Thyroid gland (tissue), 4 donors: ENCODE data around the gene CPXM1. TPM values are rescaled to one million over a fixed set of nuclear protein-coding genes. Genes with fewer than 3 reads are reported as not detected.

Experiments
- DNase-seq, 2 donors: peaks; one replicate each; pipeline ENCODE4 v3.0.0-alpha.2; 2019
- H3K27ac ChIP-seq, 3 donors: fragments of 200-600 bp; sonication (generic); 1 replicate in 2 of 3; 2 replicates in 1 of 3; pipeline ENCODE4 v1.5.1; 2016 to 2019; ENCODE audit warnings: mild to moderate bottlenecking in 1 of 3, moderate library complexity in 1 of 3
- H3K27me3 ChIP-seq: fragments of 200-600 bp; sonication (generic); one replicate; pipeline ENCODE4 v1.5.1; 2019
- H3K36me3 ChIP-seq, 2 donors: fragments of 200-600 bp; sonication (generic); one replicate each; pipeline ENCODE4 v1.5.1; 2016 to 2019
- H3K4me1 ChIP-seq, 2 donors: fragments of 200-600 bp; sonication (generic); one replicate each; pipeline ENCODE4 v1.5.1; 2017 to 2019
- H3K4me3 ChIP-seq, 3 donors: fragments of 200-600 bp; sonication (generic); replicated peaks in 1 of 3; 1 replicate in 2 of 3; 2 replicates in 1 of 3; pipeline ENCODE4 v1.5.1; 2016; ENCODE audit warnings: mild to moderate bottlenecking in 1 of 3
- H3K9me3 ChIP-seq: fragments of 200-600 bp; sonication (generic); one replicate; pipeline ENCODE4 v1.5.1; 2017
- CTCF ChIP-seq, 6 experiments: fragments of 200-600 bp in 3 of 6; fragments of 450-650 bp in 3 of 6; sonication (generic) in 3 of 6; IDR thresholded peaks; one replicate each; pipeline ENCODE4 v1.5.1; 2016 to 2019; ENCODE audit warnings: antibody characterized with exemption in 6 of 6, mild to moderate bottlenecking in 2 of 6, inconsistent platforms in 1 of 6, moderate library complexity in 1 of 6
- POLR2A ChIP-seq, 2 donors: fragments of 450-650 bp; IDR thresholded peaks; one replicate each; pipeline ENCODE4 v1.6.1; 2017; ENCODE audit warnings: antibody characterized with exemption in 2 of 2, mild to moderate bottlenecking in 2 of 2, moderate library complexity in 1 of 2
- WGBS, 2 donors: methylation state at CpG; one replicate each; pipeline ENCODE4 v1.1.5; 2017; 5-methylcytosine and 5-hydroxymethylcytosine counted together
- intact Hi-C: fragments of 100-400 bp; cut with DNase I; formaldehyde crosslinking; loops from one replicate; pipeline ENCODE4 v1.15.1; 2023
- total RNA-seq, 4 donors: library from RNA; depleted of rRNA; stranded (reverse); fragments of >200 nt; gene quantifications; one replicate each; pipeline ENCODE4 v1.2.3, GENCODE V29; 2016

CPXM1 gene
- total RNA-seq, 4 donors from 2014 or later: 1.3 to 38.5 (median 16.5) TPM

GRCh38 chr20:2745936-2746635 lies 54.3 kb downstream of the CPXM1 start:
- WGBS, 2 donors: 94 to 95% methylated on average over 4 of the region's 4 CpGs
- no peaks in the 10 kb centered on the region for H3K9me3 ChIP-seq
- no peaks in the 10 kb centered on the region for H3K27me3 ChIP-seq
- no peak overlapping the region for H3K4me3 ChIP-seq
- no peak overlapping the region for H3K27ac ChIP-seq
- H3K36me3 ChIP-seq: no peaks in the 10 kb centered on the region
- TF ChIP-seq CTCF (IDR thresholded peaks at IDR 0.05) (no peak), POLR2A (IDR thresholded peaks at IDR 0.05) (no peak)
- intact Hi-C loops: no loop called here
- DNase-seq: no peak
- H3K4me1 ChIP-seq: peaks cover 7 to 13% of the 10 kb centered on the region in 2 donors

- Histone ChIP-seq H3K9me3 (no peaks in the 10 kb centered on the region), H3K4me3 (no peak overlapping the region), H3K36me3 (no peaks in the 10 kb centered on the region), H3K27me3 (no peaks in the 10 kb centered on the region), H3K27ac (no peak overlapping the region), H3K4me1 (peaks cover 7 to 13% of the 10 kb centered on the region in 2 donors)
- intact Hi-C loops: no loop called here
- 80 to 83% methylated on average over 12 of the region's 12 CpGs for WGBS, 2 donors
- DNase-seq: no peak
- TF ChIP-seq CTCF (IDR thresholded peaks at IDR 0.05) (no peak), POLR2A (IDR thresholded peaks at IDR 0.05) (no peak)
Observed at GRCh38 chr20:2745060-2745910, 55.1 kb downstream of the CPXM1 start.

Other genes starting within 250 kb of the CPXM1 start
- 10 to 100 TPM; 46.8 to 85.9 (median 64.1) TPM for gene NOP56, start 148.0 kb downstream of the CPXM1 start, total RNA-seq
- 100 to 1,000 TPM; 126 to 161 (median 141) TPM for gene IDH3B, start 136.4 kb downstream of the CPXM1 start, total RNA-seq
- gene EBF4, start 107.8 kb downstream of the CPXM1 start, total RNA-seq: 10 to 100 TPM; 24.2 to 55.8 (median 42.4) TPM
- not detected for gene C20orf141, start 14.4 kb upstream of the CPXM1 start, total RNA-seq
- not detected for gene TMEM239, start 15.7 kb upstream of the CPXM1 start, total RNA-seq
- gene PCED1A, start 40.0 kb upstream of the CPXM1 start, total RNA-seq: 10 to 100 TPM; 38.0 to 95.9 (median 63.4) TPM
- 10 to 100 TPM; 26.7 to 44.9 (median 43.4) TPM for gene VPS16, start 40.1 kb upstream of the CPXM1 start, total RNA-seq
- gene PTPRA, start 72.9 kb upstream of the CPXM1 start, total RNA-seq: 100 to 1,000 TPM in 2 of 4 donors, 10 to 100 TPM in 2; 73.4 to 110 (median 93.1) TPM
- 1 to 10 TPM in 1 of 4 donors, not detected in 3; 1.6 TPM for gene GNRH2, start 243.0 kb upstream of the CPXM1 start, total RNA-seq
- gene MRPS26, start 245.4 kb upstream of the CPXM1 start, total RNA-seq: 100 to 1,000 TPM in 2 of 4 donors, 10 to 100 TPM in 2; 56.3 to 148 (median 86.4) TPM